SU-DHL-6 (cell line): ENCODE measurements around the gene SYNM.

ENCODE experiments used
- EZH2phosphoT487 ChIP-seq: fragments of 200-600 bp; sonication (generic), shearing (Covaris generic); conservative IDR thresholded peaks from 2 replicates; pipeline ENCODE4 v1.6.1; 2018; ENCODE audit warnings: mild to moderate bottlenecking, antibody characterized with exemption, low read length, moderate library complexity, mixed read lengths
- TF ChIP-seq, protein P1 (sequence below): fragments of 200-600 bp; sonication (generic); IDR thresholded peaks from one replicate; pipeline ENCODE4 v1.5.1; 2017; ENCODE audit warnings: antibody characterized with exemption, mild to moderate bottlenecking, low read length, moderate library complexity; ENCODE audit not compliant: insufficient read depth, poor library complexity, severe bottlenecking

DNA sequence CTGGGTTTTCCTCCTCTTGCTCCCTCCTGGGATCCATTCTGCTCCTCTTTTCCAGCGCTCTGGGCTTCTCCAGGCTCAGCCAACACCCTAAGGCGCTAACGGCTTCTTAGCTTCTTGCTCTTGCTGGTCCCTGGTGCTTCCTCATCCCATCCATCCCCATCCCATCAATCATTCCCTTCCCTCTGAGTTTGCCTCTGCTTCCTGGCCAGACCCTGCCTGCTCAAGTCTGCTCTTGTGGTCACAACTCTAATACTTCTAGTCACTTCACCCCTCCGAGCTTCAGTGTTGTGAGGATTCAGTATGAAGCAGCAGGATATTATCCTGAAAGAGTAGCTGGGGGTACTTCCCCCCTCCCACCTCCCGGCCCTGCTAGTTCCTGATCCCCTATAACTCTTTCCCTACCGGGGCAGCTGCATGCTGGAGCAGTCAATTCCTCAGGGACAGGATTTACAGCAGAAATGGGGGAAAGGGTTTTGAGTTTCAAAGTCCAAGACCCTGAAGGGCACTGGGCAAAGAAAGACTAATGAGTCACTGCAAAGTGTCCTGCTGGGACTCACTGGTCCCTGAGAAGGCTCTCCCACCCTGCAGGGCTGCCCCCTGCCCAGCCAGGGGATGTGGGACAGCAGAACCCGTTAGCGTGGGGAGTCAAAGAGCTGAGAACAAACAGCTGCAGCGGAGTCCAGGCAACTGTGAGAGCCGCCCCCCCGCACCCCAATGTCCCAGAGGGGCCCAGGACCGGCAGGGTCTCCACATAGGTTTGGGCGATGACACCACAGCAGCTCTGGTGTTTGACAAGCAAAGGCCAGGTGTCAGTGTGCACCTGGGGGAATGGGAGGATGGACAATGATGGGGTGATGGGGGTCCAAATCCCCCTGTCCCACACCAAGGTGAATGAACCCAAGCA, 2.3 kb upstream of the SYNM start:
- TF ChIP-seq, protein P1, sequence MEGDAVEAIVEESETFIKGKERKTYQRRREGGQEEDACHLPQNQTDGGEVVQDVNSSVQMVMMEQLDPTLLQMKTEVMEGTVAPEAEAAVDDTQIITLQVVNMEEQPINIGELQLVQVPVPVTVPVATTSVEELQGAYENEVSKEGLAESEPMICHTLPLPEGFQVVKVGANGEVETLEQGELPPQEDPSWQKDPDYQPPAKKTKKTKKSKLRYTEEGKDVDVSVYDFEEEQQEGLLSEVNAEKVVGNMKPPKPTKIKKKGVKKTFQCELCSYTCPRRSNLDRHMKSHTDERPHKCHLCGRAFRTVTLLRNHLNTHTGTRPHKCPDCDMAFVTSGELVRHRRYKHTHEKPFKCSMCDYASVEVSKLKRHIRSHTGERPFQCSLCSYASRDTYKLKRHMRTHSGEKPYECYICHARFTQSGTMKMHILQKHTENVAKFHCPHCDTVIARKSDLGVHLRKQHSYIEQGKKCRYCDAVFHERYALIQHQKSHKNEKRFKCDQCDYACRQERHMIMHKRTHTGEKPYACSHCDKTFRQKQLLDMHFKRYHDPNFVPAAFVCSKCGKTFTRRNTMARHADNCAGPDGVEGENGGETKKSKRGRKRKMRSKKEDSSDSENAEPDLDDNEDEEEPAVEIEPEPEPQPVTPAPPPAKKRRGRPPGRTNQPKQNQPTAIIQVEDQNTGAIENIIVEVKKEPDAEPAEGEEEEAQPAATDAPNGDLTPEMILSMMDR: no peak
- TF ChIP-seq EZH2phosphoT487: no peak
